ENCODE measurements around the gene MTOR. TPM values are rescaled to one million over a fixed set of nuclear protein-coding genes. Genes with fewer than 3 reads are reported as not detected.

Gene MTOR
- polyA plus RNA-seq, 3 donors = 2.0 to 29.4 (median 3.3) TPM

DNA sequence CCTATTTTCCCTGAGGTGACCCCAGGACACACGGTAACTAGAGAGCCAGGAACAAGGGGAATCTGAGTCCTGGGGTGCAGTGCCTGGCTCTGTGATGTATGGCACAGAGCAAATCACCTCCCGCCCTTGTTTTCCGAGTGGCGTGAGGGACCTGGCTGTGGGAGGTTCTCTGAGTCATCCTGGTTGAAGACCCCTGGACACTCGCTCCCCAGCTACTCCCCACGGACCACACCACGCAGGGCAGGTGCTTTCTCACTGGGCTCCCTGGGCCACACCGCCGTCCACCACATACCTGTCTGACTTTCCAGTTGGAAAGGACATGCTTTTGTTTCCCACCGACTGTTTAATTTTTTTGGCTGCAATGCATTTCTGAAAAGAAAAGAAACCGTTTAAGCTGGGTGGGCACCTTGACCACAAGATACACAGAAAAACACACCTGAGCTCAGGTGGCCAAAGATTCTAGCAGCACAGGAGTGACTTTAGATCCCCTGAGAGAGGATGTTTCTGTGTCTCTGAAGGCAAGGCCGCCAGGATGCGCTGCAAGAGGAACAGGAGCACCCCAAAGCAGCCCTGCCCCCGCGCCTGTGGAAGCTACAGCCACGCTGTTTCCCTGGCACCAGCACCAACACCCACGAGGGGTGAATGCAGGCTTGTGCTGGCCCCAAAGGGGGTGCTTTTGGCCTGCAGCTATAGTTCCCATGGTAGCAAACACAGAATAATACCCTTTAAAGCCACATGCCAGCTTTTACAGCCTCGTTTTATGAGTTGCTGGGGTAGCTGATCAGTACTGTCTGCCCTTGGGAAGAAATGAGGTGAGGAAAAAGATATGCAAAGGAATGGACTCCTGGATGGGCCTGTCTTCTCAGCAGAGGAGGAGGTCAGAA lies 194.4 kb downstream of the MTOR start:
- Mint-ChIP-seq H3K9me3 (peaks cover 0 to 4% (median 2%) of the 10 kb centered on the region in 7 donors), H3K36me3 (peaks cover 75 to 91% of the 10 kb centered on the region in 2 donors), H3K27me3 (ENCODE audit: low read depth in 3 of 3) (no peaks in the 10 kb centered on the region), H3K4me1 (no peaks in the 10 kb centered on the region), H3K4me3 (no peak overlapping the region), H3K27ac (peak overlapping the region in 2 of 7 donors; percentile 31 to 56)
- Histone ChIP-seq H3K9me3 (replicated peaks in 1 of 2; ENCODE audit: control insufficient read depth in 1 of 2, insufficient read depth in 1 of 2, low read length in 2 of 2) (no peaks in the 10 kb centered on the region), H4K20me1 (ENCODE audit: insufficient read depth, low read length) (no peaks in the 10 kb centered on the region), H3K9ac (ENCODE audit: insufficient read depth, low read length, poor library complexity, severe bottlenecking) (no peak overlapping the region), H3K4me1 (ENCODE audit: control insufficient read depth in 1 of 2, insufficient read depth in 2 of 2, low read length in 2 of 2) (no peaks in the 10 kb centered on the region), H3K4me2 (replicated peaks; ENCODE audit: extremely low read depth, low read length, poor library complexity, severe bottlenecking) (no peak overlapping the region), H3K79me2 (ENCODE audit: insufficient read depth, low read length) (no peaks in the 10 kb centered on the region), H3K27me3 (ENCODE audit: control insufficient read depth in 2 of 2, insufficient read depth in 2 of 2, low read length in 2 of 2) (no peaks in the 10 kb centered on the region), H3K36me3 (replicated peaks in 1 of 2; ENCODE audit: control insufficient read depth in 1 of 2, insufficient read depth in 2 of 2, low read length in 2 of 2) (peaks cover 80 to 93% of the 10 kb centered on the region in 2 donors), H3K4me3 (replicated peaks in 1 of 3; ENCODE audit: low read depth in 2 of 3, low read length in 3 of 3) (no peak overlapping the region), H2AFZ (ENCODE audit: insufficient read depth, low read depth, low read length, poor library complexity, severe bottlenecking) (no peak overlapping the region), H3K27ac (ENCODE audit: low read depth in 1 of 2, low read length in 2 of 2) (no peak overlapping the region)
- no peak for DNase-seq
- intact Hi-C loops (cut with micrococcal nuclease) = no loop called here
- 95% methylated on average over 9 of the region's 18 CpGs for WGBS (ENCODE audit: insufficient coverage)
- TF ChIP-seq, protein P1, sequence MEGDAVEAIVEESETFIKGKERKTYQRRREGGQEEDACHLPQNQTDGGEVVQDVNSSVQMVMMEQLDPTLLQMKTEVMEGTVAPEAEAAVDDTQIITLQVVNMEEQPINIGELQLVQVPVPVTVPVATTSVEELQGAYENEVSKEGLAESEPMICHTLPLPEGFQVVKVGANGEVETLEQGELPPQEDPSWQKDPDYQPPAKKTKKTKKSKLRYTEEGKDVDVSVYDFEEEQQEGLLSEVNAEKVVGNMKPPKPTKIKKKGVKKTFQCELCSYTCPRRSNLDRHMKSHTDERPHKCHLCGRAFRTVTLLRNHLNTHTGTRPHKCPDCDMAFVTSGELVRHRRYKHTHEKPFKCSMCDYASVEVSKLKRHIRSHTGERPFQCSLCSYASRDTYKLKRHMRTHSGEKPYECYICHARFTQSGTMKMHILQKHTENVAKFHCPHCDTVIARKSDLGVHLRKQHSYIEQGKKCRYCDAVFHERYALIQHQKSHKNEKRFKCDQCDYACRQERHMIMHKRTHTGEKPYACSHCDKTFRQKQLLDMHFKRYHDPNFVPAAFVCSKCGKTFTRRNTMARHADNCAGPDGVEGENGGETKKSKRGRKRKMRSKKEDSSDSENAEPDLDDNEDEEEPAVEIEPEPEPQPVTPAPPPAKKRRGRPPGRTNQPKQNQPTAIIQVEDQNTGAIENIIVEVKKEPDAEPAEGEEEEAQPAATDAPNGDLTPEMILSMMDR (IDR thresholded peaks at IDR 0.05) = no peak

DNA sequence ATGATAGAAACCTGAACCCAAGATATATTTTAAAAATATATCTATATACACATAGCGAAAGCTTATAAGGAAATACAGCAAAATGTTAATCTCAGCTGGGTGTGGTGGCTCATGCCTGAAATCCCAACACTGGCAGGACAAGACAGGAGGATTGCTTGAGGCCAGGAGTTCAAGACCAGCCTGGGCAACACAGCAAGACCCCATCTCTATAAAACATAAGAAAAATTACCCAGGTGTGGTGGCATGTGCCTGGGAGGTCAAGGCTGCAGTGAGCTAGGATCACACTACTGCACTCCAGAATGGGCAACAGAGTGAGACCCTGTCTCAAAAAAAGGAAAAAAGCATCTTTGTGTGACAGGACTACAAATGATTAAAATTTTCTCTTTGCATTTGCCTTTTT lies 196.6 kb downstream of the MTOR start:
- Histone ChIP-seq H3K4me1 (ENCODE audit: control insufficient read depth in 1 of 2, insufficient read depth in 2 of 2, low read length in 2 of 2) (peaks cover 4 to 5% of the 10 kb centered on the region in 2 donors), H3K4me2 (replicated peaks; ENCODE audit: extremely low read depth, low read length, poor library complexity, severe bottlenecking) (no peak overlapping the region), H2AFZ (ENCODE audit: insufficient read depth, low read depth, low read length, poor library complexity, severe bottlenecking) (no peak overlapping the region), H3K79me2 (ENCODE audit: insufficient read depth, low read length) (no peaks in the 10 kb centered on the region), H3K9me3 (replicated peaks in 1 of 2; ENCODE audit: control insufficient read depth in 1 of 2, insufficient read depth in 1 of 2, low read length in 2 of 2) (no peaks in the 10 kb centered on the region), H3K27ac (ENCODE audit: low read depth in 1 of 2, low read length in 2 of 2) (no peak overlapping the region), H3K9ac (ENCODE audit: insufficient read depth, low read length, poor library complexity, severe bottlenecking) (no peak overlapping the region), H3K4me3 (replicated peaks in 1 of 3; ENCODE audit: low read depth in 2 of 3, low read length in 3 of 3) (no peak overlapping the region), H4K20me1 (ENCODE audit: insufficient read depth, low read length) (no peaks in the 10 kb centered on the region), H3K36me3 (replicated peaks in 1 of 2; ENCODE audit: control insufficient read depth in 1 of 2, insufficient read depth in 2 of 2, low read length in 2 of 2) (peaks cover 59 to 71% of the 10 kb centered on the region in 2 donors), H3K27me3 (ENCODE audit: control insufficient read depth in 2 of 2, insufficient read depth in 2 of 2, low read length in 2 of 2) (no peaks in the 10 kb centered on the region)
- Mint-ChIP-seq H3K9me3 (peaks cover 0 to 4% (median 2%) of the 10 kb centered on the region in 7 donors), H3K4me3 (no peak overlapping the region), H3K27me3 (ENCODE audit: low read depth in 3 of 3) (no peaks in the 10 kb centered on the region), H3K36me3 (peaks cover 55 to 74% of the 10 kb centered on the region in 2 donors), H3K27ac (peak overlapping the region in 2 of 7 donors; percentile 25 to 33), H3K4me1 (peaks cover 8% of the 10 kb centered on the region)
- TF ChIP-seq, protein P1 (IDR thresholded peaks at IDR 0.05) = no peak
- WGBS (ENCODE audit: insufficient coverage) = no CpG with 5 or more reads among the region's 1 CpG
- intact Hi-C loops (cut with micrococcal nuclease) = no loop called here
- DNase-seq = no peak
